Measurements from ENCODE around the gene CD47. TPM values are rescaled to one million over a fixed set of nuclear protein-coding genes. Genes with fewer than 3 reads are reported as not detected.

CD47 gene
- total RNA-seq, 1 experiment from 2014 or later, result 89.7 TPM

GRCh38 chr3:108076564-108076963 lies 14.3 kb downstream of the CD47 start:
- ATAC-seq (no peak), DNase-seq (ENCODE audit: low read depth, low spot score) (no peak)
- H3K27me3 ChIP-seq (ENCODE audit: control insufficient read depth, insufficient read depth, low read length), result no peaks in the 10 kb centered on the region
- POLR2A ChIA-PET, result interaction anchor here (0.7 kb wide), 1 partner anchor 197 kb away, joined by 3 read pairs; no protein-coding TSS in a partner anchor
- H3K9me3 ChIP-seq (ENCODE audit: control insufficient read depth, insufficient read depth, low read depth, low read length), result no peaks in the 10 kb centered on the region
- no peak overlapping the region for H3K27ac ChIP-seq (ENCODE audit: low read length)
- H3K4me1 ChIP-seq (ENCODE audit: control insufficient read depth, insufficient read depth, low read length), result no peaks in the 10 kb centered on the region
- CTCF ChIA-PET, result no interaction called here
- no TSS peak for BruUV-seq (replicated peaks)
- in situ Hi-C loops (cut with HindIII; ENCODE audit: low pct_unique_long_range_greater_than_20kb, low sequenced_read_pairs) (no loop called here), intact Hi-C loops (cut with micrococcal nuclease; ENCODE audit: unreplicated experiment) (no loop called here)
- H3K4me3 ChIP-seq (ENCODE audit: low read depth in 2 of 2, low read length in 2 of 2), result no peak overlapping the region
- no peak for TF ChIP-seq SIN3A (IDR thresholded peaks at IDR 0.05; ENCODE audit: borderline replicate concordance, insufficient read depth, low read depth, low read length)
- H3K36me3 ChIP-seq (ENCODE audit: control insufficient read depth, insufficient read depth, low read length), result no peaks in the 10 kb centered on the region

GRCh38 chr3:108073764-108074431 lies 16.9 kb downstream of the CD47 start:
- ATAC-seq (no peak), DNase-seq (ENCODE audit: low read depth, low spot score) (no peak)
- no TSS peak for BruUV-seq (replicated peaks)
- Histone ChIP-seq H3K4me1 (ENCODE audit: control insufficient read depth, insufficient read depth, low read length) (no peaks in the 10 kb centered on the region), H3K27ac (ENCODE audit: low read length) (no peak overlapping the region), H3K4me3 (ENCODE audit: low read depth in 2 of 2, low read length in 2 of 2) (no peak overlapping the region), H3K9me3 (ENCODE audit: control insufficient read depth, insufficient read depth, low read depth, low read length) (no peaks in the 10 kb centered on the region), H3K36me3 (ENCODE audit: control insufficient read depth, insufficient read depth, low read length) (0 out of 2 replicates have a peak, but pooled peaks cover 2% of the 10 kb centered on the region), H3K27me3 (ENCODE audit: control insufficient read depth, insufficient read depth, low read length) (no peaks in the 10 kb centered on the region)
- CTCF ChIA-PET, result no interaction called here
- POLR2A ChIA-PET, result no interaction called here
- intact Hi-C loops (cut with micrococcal nuclease; ENCODE audit: unreplicated experiment) (no loop called here), in situ Hi-C loops (cut with HindIII; ENCODE audit: low pct_unique_long_range_greater_than_20kb, low sequenced_read_pairs) (no loop called here)
- no peak for TF ChIP-seq TCF7L2 (IDR thresholded peaks at IDR 0.05; ENCODE audit: low read depth, low read length)
- no peak for TF ChIP-seq SIN3A (IDR thresholded peaks at IDR 0.05; ENCODE audit: borderline replicate concordance, insufficient read depth, low read depth, low read length)

GRCh38 chr3:108071368-108071767 lies 19.5 kb downstream of the CD47 start:
- no peaks in the 10 kb centered on the region for H3K4me1 ChIP-seq (ENCODE audit: control insufficient read depth, insufficient read depth, low read length)
- ATAC-seq, result no peak
- no peak for DNase-seq (ENCODE audit: low read depth, low spot score)
- POLR2A ChIA-PET, result no interaction called here
- H3K27me3 ChIP-seq (ENCODE audit: control insufficient read depth, insufficient read depth, low read length), result no peaks in the 10 kb centered on the region
- CTCF ChIA-PET, result no interaction called here
- 0 out of 2 replicates have a peak, but pooled peaks cover 2% of the 10 kb centered on the region for H3K36me3 ChIP-seq (ENCODE audit: control insufficient read depth, insufficient read depth, low read length)
- BruUV-seq (replicated peaks), result no TSS peak
- no peak for TF ChIP-seq REST (IDR thresholded peaks at IDR 0.05; ENCODE audit: insufficient read depth in 1 of 2, low read depth in 2 of 2, low read length in 1 of 2)
- no peak for TF ChIP-seq POLR2AphosphoS5 (IDR thresholded peaks at IDR 0.05; ENCODE audit: low read depth, low read length)
- no peak for TF ChIP-seq CTCF (IDR thresholded peaks at IDR 0.05)
- TF ChIP-seq SIN3A (IDR thresholded peaks at IDR 0.05; ENCODE audit: borderline replicate concordance, insufficient read depth, low read depth, low read length), result no peak
- TF ChIP-seq TCF7L2 (IDR thresholded peaks at IDR 0.05; ENCODE audit: low read depth, low read length), result no peak
- H3K9me3 ChIP-seq (ENCODE audit: control insufficient read depth, insufficient read depth, low read depth, low read length), result no peaks in the 10 kb centered on the region
- no peak overlapping the region for H3K27ac ChIP-seq (ENCODE audit: low read length)
- intact Hi-C loops (cut with micrococcal nuclease; ENCODE audit: unreplicated experiment), result no loop called here
- in situ Hi-C loops (cut with HindIII; ENCODE audit: low pct_unique_long_range_greater_than_20kb, low sequenced_read_pairs), result no loop called here
- no peak overlapping the region for H3K4me3 ChIP-seq (ENCODE audit: low read depth in 2 of 2, low read length in 2 of 2)

Data from Panc1 (cell line).